Astrocyte of the cerebellum (primary cell): Measurements from ENCODE around the gene SGMS1.
A peak's percentile ranks its signal among the peaks of the same experiment; 100 is the strongest.

ENCODE experiments used
- DNase-seq: peaks from one replicate; pipeline ENCODE4 v3.0.0-alpha.2; 2011; ENCODE audit warnings: low read depth
- H3K4me3 ChIP-seq: 2 replicates; pipeline ENCODE4 v1.5.1; 2011; ENCODE audit warnings: mild to moderate bottlenecking, low read depth, low read length, moderate library complexity
- in situ Hi-C: cut with HindIII; loops from 2 replicates; pipeline ENCODE4 v1.10.0; 2017; ENCODE audit warnings: low sequenced_read_pairs
- TF ChIP-seq, protein P1 (sequence below): IDR thresholded peaks from 2 replicates; pipeline ENCODE4 v1.5.1; 2012; ENCODE audit warnings: low read length, low read depth, moderate library complexity, mild to moderate bottlenecking; ENCODE audit errors: missing control alignments

Gene SGMS1

GRCh38 chr10:50607356-50607925 is 16.3 kb downstream of the SGMS1 start:
- no peak overlapping the region for H3K4me3 ChIP-seq
- in situ Hi-C loops = no loop called here
- TF ChIP-seq, protein P1, sequence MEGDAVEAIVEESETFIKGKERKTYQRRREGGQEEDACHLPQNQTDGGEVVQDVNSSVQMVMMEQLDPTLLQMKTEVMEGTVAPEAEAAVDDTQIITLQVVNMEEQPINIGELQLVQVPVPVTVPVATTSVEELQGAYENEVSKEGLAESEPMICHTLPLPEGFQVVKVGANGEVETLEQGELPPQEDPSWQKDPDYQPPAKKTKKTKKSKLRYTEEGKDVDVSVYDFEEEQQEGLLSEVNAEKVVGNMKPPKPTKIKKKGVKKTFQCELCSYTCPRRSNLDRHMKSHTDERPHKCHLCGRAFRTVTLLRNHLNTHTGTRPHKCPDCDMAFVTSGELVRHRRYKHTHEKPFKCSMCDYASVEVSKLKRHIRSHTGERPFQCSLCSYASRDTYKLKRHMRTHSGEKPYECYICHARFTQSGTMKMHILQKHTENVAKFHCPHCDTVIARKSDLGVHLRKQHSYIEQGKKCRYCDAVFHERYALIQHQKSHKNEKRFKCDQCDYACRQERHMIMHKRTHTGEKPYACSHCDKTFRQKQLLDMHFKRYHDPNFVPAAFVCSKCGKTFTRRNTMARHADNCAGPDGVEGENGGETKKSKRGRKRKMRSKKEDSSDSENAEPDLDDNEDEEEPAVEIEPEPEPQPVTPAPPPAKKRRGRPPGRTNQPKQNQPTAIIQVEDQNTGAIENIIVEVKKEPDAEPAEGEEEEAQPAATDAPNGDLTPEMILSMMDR = no peak
- no peak for DNase-seq

GRCh38 chr10:50605951-50606270 is 17.8 kb downstream of the SGMS1 start:
- in situ Hi-C loops = no loop called here
- TF ChIP-seq, protein P1 = no peak
- no peak for DNase-seq
- no peak overlapping the region for H3K4me3 ChIP-seq

DNA sequence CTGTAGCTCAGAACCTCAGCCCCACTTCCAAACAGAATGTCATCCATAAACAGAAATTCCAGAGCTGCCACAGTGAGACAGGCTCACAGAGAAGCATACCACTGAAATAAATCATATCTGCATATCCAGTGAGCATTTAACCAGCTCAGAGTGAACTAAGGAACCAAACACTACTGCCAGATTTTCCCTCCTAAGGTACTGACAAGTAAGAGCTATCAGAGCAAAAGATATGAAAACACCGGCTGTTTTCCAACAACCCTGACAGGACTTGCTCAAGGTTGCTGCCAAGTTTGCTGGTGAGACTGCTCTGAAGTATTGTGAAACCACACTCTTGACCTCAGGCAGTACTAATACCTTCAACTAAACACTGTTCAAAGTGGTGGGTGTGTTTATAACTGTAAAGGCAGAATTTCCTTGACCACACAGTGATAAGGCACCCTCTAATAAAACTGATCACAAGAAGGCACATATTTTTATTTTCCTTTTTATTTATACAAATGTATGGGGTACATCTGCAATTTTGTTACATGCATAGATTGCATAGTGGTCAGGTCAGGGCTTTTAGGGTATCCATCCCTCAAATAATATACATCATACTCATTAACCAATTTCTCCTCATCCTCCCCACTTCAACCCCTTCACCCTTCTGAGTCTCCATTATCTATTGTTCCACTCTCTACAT is 18.3 kb downstream of the SGMS1 start:
- peak; percentile 97 for DNase-seq
- H3K4me3 ChIP-seq = no peak overlapping the region

DNA sequence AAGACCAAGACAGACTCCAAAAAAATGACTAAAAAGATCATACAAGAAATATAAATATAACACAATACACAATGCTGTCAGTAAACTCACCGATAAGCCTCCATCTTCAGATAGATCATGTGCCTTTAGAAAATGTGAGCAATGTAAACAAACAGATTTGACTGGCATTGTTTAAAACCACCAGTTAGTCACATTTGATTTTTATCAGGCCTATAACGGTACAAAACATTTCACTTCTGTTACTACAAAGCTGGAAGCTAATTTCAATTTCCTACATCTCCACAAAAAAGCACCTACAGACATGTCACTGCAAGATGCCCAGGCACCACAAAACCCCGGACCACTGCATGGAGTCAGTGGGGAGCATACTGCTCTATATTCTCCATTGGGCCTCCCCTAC is 18.9 kb downstream of the SGMS1 start:
- H3K4me3 ChIP-seq = no peak overlapping the region
- DNase-seq = no peak
- TF ChIP-seq, protein P1 = no peak
- in situ Hi-C loops = no loop called here

More for the DNA sequence above, 18.3 kb downstream of the SGMS1 start:
- in situ Hi-C loops = no loop called here
- TF ChIP-seq, protein P1 = no peak

DNA sequence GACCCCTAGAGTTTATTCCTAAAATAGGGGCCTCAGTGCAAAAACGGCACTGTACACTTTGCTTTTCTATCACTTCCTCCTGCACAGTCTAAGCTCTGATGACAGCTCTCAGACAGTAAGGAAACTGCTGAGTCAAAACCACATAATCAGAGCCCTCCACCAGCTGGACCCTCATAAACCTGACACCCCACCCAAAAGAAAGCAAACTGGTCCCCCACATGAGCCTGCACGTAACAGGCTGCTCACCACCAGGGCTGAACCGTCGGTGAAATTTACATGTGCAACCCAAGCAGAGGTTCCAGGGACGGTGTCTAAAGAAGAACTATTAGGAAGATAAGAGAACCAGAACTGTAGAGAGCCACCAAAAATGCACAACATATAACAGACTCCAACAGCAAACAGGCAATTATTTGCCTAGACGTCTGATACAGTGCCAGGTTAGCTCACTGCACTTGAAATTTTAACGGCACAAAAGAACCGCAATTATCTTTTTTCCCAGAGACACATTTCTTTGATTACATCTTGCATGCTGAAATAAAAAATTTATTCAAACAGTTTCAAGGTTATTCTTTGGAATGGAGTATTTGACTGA is 19.6 kb downstream of the SGMS1 start:
- H3K4me3 ChIP-seq = no peak overlapping the region
- DNase-seq = no peak
- in situ Hi-C loops = no loop called here
- TF ChIP-seq, protein P1 = no peak

DNA sequence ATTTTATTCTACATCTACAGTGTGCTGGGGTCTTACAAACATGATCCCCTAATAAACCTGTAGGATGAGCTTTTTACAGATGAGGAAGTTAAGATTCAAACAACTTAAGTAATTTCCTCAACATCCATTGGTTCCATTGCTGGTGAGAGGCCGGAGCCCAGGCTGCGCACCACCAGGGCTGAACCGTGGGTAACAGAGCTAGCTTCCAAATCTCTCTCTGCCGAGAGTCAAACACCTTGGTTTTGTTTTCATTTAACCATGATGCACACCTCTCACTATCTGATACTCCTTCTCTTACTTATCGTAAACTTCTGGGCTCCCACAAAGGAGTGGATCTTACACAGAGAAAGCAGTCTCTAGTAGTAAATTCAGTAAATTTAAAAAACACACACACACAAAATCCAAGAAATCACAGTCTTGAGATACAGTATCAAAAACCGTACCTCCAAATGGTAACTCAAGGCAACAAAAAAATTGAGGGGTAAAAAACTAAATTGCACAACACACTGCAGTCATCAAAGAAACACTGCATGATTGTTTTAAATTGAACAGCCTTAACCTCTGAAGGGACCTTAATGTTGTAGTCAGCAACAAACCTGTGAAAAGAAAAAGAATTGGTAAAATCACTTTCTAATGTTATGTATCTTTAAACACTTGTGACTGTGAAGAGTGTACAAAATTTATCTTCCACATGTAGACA is 20.5 kb downstream of the SGMS1 start:
- in situ Hi-C loops = no loop called here
- H3K4me3 ChIP-seq = no peak overlapping the region
- DNase-seq = no peak
- TF ChIP-seq, protein P1 = no peak
